ENCODE results near the gene EML4.
"Not testable (repeated sequence)": the region's sequence is repeated elsewhere in the genome, so short reads cannot be mapped to it uniquely, and the experiment has no call there.

Gene EML4

DNA sequence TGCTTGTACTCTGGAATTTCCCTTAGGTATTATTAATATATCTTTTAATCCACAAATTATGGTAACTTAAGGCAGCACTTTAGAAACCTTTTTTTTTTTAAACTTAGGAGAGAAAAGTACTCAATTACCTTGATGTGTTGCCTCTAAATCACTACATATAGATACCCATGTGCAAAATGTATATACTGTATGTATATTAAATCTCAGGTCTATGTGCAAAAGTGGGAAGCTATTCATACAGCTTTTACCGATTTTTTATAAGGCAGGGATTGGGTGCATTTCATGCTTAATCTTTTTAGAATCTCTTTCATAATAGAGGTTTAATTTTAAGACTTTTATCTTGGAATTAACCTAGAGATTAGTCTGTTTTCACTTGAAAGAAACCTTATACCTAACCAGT, 3.4 kb downstream of the EML4 start:
- DNase-seq (ENCODE audit: low read depth in 2 of 2): no peak

DNA sequence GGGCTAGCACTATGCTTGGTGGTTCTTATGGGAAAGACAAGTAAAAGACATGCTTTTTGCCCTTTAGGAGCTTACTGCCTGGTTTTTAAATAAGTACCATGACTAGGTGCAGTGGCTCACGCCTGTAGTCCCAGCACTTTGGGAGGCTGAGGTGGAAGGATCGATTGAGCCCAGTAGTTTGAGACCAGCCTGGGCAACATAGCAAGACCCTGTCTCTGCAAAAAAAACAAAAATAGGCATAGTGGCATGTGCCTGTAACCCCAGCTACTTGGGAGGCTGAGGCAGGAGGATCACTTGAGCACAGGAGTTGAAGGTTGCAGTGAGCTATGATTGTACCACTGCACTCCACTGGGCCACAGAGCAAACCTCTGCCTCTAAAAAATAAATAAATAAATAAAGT, 4.3 kb downstream of the EML4 start:
- DNase-seq (ENCODE audit: low read depth in 2 of 2): not testable (repeated sequence)

- DNase-seq (ENCODE audit: low read depth in 2 of 2): no peak
These were observed 8.0 kb downstream of the EML4 start for GRCh38 chr2:42176992-42177738.

DNA sequence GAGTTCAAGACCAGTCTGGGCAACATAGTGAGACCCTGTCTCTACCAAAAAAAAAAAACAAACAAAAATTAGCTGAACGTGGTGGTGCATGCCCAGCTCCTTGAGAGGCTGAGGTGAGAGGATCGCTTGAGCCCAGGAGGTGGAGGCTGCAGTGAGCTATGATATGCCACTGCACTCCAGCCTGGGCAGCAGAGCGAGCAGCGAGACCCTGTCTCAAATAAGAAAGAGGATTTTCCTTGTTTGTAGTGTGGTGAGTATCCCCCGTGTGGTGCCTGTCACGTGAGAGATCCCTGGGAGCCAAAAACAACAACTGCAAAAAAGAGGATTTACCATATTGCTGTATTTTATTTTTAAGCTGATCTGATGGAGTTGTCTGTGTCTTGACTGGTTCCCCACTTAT, 9.2 kb downstream of the EML4 start:
- DNase-seq (ENCODE audit: low read depth in 2 of 2): no peak

DNA sequence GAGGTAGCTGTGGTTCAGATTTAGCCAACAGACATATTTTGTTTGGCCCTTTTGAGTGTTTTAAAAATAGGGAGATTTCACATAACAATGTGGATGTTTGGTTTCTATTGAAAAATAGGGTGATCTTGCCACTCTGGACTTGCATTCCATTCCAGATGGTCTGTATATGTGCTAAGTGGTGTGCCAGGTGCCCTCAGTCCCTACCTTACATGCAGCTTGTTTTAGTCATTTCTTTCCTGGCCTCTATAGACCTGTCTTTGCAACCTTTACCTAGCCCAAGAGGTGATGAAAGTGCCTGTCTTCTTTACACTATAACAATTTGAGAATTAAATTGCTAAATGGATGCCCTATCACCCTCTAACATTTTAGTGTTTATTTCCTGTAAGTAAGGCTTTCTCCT, 11.1 kb downstream of the EML4 start:
- no peak for DNase-seq (ENCODE audit: low read depth in 2 of 2)

DNA sequence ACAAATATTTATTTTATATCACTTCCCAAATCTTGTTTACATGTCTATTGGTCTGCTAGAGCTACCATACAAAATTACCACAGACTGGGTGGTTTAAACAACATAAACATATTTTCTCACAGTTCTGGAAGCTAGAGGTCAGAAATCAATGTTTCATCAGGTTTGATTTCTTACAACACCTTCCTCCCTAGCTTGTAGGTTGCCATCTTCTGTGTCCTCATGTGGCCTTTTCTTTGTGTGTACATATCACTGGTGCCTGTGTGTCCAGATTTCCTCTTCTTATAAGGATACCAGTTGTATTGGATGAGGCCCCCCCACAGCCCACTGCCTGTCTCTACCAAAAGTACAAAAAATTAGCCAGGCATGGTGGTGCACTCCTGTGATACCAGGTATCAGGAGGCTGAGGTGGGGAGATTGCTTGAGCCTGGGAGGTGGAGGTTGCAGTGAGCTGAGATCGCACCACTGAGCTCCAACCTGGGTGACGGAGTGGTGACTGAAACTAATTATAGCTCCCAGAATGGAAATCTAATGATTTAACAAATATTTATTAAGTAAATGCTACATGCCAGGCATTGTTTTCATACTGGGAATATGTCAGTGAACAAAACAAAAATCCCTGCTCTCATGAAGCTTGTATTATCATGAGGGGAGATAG, 13.6 kb downstream of the EML4 start:
- DNase-seq (ENCODE audit: low read depth in 2 of 2): no peak

DNA sequence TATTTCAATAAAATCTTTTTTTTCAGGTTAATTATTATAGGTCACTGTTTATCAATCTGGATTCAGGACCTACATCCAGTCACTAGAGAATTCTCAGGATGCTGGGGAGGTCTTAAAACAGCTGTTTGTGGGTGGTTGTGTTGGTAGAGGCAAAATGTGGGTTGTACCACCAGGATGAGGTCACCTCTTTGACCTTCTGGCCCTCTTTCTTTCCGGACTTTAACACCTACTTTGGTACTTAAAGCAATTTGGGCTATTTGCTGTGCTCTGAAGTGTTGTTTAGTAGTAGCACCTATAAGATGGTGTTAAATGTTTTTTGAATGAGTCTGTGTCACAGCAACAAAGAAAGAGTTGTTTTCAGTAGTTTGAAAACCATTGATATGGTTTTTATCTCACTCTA, 14.6 kb downstream of the EML4 start:
- no peak for DNase-seq (ENCODE audit: low read depth in 2 of 2)

DNA sequence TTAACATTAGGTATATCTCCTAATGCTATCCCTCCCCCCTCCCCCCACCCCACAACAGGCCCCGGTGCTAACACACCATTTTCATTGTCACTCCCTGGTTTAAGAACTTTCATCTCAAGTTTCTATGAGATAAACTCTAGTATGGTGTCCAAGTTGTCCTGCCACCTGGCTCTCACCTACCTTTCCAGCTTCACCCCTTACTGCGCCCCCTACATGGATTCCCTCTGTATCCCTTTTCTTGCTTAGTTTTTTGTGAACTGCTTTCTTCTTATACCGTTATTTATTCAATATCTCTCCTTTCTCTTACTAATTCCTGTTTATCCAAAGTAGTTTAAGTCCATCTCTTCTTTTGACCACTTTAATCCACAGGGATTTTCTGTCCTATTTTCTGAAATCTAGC, 15.2 kb downstream of the EML4 start:
- DNase-seq (ENCODE audit: low read depth in 2 of 2): no peak

GRCh38 chr2:42185220-42185921, 16.2 kb downstream of the EML4 start:
- no peak for DNase-seq (ENCODE audit: low read depth in 2 of 2)

GRCh38 chr2:42186366-42186765, 17.2 kb downstream of the EML4 start:
- no peak for DNase-seq (ENCODE audit: low read depth in 2 of 2)

DNA sequence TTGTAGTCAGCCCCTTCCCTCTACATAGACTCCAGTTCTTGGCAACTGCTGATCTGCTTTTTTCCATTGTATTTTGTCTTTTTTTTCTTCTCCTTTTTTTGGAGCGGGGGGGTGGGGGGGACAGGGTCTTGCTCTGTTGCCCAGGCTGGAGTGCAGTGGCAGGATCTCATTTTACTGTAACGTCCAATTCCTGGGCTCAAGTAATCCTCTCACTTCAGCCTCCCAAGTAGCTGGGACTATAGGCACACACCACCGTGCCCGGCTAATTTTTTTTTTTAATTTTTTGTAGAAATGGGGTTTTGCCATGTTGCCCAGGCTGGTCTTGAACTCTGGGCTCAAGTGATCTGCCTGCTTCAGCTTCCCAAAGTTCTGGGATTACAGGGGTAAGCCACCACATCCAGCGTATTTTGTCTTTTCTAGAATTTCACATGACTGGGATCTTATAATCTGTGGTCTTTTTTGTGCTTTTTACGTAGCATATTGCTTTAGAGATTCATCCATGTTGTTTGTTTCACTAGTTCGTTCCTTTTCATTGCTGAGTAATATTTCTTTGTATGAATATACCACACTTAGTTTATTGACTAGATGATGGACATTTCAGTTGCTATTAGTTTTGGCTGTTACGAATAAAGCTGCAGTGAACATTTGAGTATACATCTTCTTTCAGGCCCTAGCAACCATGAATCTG, 17.9 kb downstream of the EML4 start:
- DNase-seq (ENCODE audit: low read depth in 2 of 2): no peak

DNA sequence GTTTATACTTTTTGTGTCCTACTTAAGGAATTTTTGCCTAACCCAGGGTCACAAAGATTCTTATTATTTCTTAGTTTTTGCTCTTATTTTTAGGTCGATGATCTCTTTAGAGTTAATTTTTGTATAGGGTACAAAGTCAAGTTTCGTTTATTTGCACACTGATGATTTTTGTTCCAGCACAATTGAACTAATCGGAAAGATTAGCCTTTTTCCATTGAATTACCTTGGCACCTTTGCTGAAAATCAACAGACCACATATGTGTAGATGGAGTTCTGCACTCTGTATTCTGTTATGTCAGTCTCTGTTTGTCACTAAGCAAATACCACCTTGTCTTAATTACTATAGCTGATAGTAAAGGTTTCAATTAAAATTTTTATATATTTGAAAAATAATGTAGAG, 18.7 kb downstream of the EML4 start:
- DNase-seq (ENCODE audit: low read depth in 2 of 2): no peak

DNA sequence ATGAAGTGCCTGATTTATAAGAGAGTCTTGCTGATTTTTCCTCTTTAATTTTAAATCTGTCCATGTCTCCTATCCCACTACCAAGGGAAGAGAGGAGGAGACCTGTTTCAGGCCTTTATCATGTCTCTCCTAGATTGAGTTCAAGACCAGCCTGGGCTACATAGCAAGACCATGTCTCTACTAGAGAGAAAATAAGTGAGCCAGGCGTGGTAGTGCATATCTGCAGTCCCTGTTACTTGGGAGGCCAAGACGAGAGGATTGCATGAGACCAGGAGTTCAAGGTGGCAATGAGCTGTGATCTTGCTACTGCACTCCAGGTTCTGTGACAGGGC, 20.0 kb downstream of the EML4 start:
- DNase-seq (ENCODE audit: low read depth in 2 of 2): no peak

GRCh38 chr2:42190191-42190590, 21.0 kb downstream of the EML4 start:
- no peak for DNase-seq (ENCODE audit: low read depth in 2 of 2)

GRCh38 chr2:42191285-42192009, 22.3 kb downstream of the EML4 start:
- no peak for DNase-seq (ENCODE audit: low read depth in 2 of 2)

GRCh38 chr2:42192010-42192373, 22.8 kb downstream of the EML4 start:
- no peak for DNase-seq (ENCODE audit: low read depth in 2 of 2)

DNA sequence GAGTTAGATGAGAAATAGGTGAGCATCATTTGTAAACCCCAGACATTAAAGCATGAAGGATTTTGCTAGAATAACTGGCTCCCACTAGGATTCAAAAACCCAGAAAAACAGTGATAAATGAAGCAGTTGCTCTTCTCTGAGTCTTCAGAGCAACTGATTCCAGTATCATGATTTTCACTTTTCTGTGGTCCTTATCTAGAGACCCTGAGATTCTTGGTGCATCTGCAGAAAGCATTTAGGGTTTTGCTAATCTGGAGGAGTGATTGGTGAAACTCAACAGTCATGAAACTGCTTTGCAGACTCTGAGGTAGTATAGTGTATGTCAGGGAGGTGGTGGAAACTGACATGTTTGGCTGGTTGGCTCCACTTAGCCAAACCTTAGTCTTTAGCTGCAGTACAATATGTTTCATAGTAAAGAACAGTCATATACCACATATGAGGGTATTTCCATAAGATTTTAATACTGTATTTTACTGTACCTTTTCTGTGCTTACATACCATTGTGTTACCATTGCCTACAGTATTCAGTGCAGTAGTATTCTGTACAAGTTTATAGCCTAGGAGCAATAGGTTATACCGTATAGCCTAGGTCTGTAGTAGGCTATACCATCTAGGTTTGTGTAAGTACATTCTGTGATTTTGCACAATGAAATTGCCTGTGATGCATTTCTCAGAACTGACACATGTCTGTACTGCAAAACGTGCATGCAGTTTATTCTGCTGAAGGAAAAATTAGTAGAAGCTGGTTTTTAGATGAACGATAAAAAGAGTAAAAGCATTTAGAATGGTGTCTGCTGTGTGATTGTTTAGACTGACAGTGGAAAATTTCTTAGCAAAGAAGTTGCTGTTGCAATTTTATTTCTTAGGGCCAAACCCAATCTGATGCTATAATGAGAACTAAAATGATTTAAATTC, 23.8 kb downstream of the EML4 start:
- no peak for DNase-seq (ENCODE audit: low read depth in 2 of 2)

DNA sequence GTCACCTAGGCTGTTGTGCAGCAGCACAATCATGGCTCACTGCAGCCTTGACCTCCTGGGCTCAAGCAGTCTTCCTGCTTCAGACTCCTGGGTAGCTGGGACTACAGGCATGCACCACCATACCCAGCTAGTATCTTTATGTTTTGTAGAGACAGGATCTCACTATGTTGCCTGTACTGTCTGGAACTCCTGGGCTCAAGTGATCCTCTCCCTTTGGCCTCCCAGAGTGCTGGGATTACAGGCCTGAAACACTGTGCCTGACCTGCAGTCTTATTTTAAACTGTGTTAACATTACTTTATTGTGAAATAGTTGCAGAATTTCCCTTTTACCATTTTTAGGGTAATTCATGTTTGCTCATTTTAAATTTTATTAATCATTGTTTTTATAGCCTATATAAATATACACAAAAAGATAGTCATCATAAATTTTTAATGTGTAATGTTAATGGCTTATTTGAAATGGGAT, 24.6 kb downstream of the EML4 start:
- no peak for DNase-seq (ENCODE audit: low read depth in 2 of 2)

DNA sequence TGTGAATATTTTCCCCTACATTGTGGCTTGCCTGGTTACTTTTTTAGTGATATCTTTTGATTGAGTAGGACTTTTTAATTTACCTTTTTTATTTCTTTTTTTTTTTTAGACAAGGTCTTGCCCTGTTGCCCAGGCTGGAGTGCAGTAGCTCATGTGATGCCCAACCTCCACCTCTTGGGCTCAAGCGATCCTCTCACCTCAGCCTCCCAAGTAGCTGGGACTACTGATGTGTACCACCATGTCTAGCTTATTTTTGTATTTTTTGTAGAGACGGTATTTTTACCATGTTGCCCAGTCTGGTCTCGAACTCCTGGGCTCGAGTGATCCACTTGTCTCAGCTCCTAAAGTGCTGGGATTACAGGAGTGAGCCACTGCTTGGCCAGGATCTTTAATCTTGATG, 25.3 kb downstream of the EML4 start:
- no peak for DNase-seq (ENCODE audit: low read depth in 2 of 2)

- DNase-seq (ENCODE audit: low read depth in 2 of 2): no peak
These were observed 26.4 kb downstream of the EML4 start for GRCh38 chr2:42195559-42195958.

GRCh38 chr2:42196070-42196402, 26.9 kb downstream of the EML4 start:
- no peak for DNase-seq (ENCODE audit: low read depth in 2 of 2)
